ENCODE measurements around the gene PLIN4. TPM values are rescaled to one million over a fixed set of nuclear protein-coding genes. Genes with fewer than 3 reads are reported as not detected.
A peak's percentile ranks its signal among the peaks of the same experiment; 100 is the strongest.

The PLIN4 gene
- total RNA-seq, 1 experiment from 2014 or later: not detected

DNA sequence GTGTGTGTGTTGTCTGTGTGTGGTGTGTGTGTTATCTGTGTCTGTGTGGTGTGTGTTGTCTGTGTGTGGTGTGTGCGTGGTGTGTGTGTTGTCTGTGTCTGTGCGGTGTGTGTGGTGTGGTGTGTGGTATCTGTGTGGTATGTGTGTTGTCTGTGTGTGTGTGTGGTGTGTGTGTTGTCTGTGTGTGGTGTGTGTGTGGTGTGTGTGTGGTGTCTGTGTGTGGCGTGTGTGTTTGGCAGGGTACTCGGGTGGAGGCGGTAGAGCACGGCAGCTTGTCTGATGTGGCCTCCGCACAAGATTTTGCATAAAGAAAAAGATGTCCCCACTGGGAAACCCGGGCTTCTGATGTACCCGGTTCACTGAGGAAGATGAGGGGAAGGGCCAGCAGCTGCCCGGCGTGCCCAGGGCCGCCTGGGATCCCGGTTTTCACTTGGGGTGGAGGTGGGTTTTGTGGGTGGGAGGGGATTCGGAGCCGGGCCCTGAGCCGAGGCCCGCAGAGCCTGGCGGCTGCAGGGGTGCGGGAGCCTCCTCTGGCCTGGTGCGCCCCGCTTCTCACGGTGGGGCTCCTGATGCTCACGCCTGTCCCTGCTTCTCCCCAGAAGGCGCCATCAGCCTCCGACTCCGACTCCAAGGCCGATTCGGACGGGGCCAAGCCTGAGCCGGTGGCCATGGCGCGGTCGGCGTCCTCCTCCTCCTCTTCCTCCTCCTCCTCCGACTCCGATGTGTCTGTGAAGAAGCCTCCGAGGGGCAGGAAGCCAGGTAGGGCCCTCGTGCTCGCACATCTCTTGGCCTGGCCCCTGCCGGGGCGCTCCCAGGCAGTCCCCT lies 25.0 kb downstream of the PLIN4 start:
- Histone ChIP-seq H3K4me3 (no peak overlapping the region), H3K36me3 (no peaks in the 10 kb centered on the region; the same call in 1 of the 2 replicates), H3K27me3 (no peaks in the 10 kb centered on the region), H3K9me3 (no peaks in the 10 kb centered on the region)
- no peak for DNase-seq

DNA sequence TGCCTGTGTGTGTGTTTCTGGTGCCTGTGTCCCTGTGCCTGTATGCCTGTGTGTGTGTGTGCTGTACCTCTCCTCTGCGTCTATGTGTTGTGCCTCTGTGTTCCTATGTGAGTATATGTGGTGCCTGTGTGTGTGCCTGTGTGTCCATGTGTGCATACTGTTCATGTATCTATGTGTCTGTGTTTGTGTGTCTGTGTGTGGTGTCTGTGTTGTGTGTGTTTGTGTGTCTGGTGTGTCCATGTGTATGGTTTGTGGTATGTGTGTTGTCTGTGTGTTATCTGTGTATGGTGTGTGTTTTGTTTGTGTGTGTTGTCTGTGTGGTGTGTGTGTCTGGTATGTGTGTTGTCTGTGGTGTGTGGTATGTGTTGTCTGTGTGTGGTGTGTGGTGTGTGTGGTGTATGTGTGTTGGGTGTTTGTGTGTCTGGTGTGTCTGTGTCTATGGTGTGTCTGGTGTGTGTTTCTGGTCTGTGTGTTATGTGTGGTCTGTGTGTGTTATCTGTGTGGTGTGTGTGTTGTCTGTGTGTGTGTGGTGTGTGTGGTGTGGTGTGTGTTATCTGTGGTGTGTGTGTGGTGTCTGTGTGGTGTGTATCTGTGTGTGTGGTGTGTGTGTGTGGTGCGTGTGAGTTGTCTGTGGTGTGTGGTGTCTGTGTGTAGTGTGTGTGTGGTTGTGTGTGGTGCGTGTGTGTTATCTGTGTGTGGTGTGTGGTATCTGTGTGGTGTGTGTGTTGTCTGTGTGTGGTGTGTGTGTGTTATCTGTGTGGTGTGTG lies 25.8 kb downstream of the PLIN4 start:
- Histone ChIP-seq H3K9me3 (no peaks in the 10 kb centered on the region), H3K27me3 (no peaks in the 10 kb centered on the region), H3K36me3 (no peaks in the 10 kb centered on the region; the same call in 1 of the 2 replicates), H3K4me3 (no peak overlapping the region)
- DNase-seq: no peak

- no peaks in the 10 kb centered on the region; the same call in 1 of the 2 replicates for H3K36me3 ChIP-seq
- no peak for DNase-seq
- H3K9me3 ChIP-seq: no peaks in the 10 kb centered on the region
- H3K4me3 ChIP-seq: no peak overlapping the region
- no peaks in the 10 kb centered on the region for H3K27me3 ChIP-seq
Measured at GRCh38 chr19:4491446-4491845, 26.8 kb downstream of the PLIN4 start.

GRCh38 chr19:4488496-4488895 lies 29.8 kb downstream of the PLIN4 start:
- H3K36me3 ChIP-seq: no peaks in the 10 kb centered on the region; the same call in 1 of the 2 replicates
- DNase-seq: no peak

GRCh38 chr19:4487572-4487971 lies 30.7 kb downstream of the PLIN4 start:
- no peak for DNase-seq
- H3K9me3 ChIP-seq: no peaks in the 10 kb centered on the region
- H3K27me3 ChIP-seq: no peaks in the 10 kb centered on the region
- no peaks in the 10 kb centered on the region; the same call in 1 of the 2 replicates for H3K36me3 ChIP-seq
- H3K4me3 ChIP-seq: no peak overlapping the region

More at GRCh38 chr19:4488496-4488895, 29.8 kb downstream of the PLIN4 start:
- Histone ChIP-seq H3K27me3 (no peaks in the 10 kb centered on the region), H3K9me3 (no peaks in the 10 kb centered on the region), H3K4me3 (no peak overlapping the region)

DNA sequence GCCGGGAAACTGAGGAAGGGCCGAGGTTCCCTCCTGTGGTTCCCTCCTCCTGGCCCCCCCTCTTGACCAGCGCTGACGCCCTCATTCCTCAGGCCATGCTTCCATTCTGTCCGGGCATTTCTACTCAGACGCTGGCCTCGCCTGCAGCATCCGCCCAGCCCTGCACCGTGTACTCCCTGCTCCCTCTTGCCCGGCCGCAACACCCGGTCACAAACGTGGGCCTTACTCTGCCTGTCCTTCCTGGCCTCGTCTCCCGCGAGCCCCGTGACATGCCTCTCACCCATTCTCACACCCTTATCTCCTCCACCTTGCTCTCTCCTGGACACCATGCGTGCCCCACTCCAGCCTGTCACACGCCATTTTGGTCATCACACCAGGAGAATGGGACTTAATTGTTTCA lies 34.9 kb downstream of the PLIN4 start:
- no peak for DNase-seq
- Histone ChIP-seq H3K9me3 (no peaks in the 10 kb centered on the region), H3K36me3 (no peaks in the 10 kb centered on the region), H3K27me3 (no peaks in the 10 kb centered on the region), H3K4me3 (no peak overlapping the region)

DNA sequence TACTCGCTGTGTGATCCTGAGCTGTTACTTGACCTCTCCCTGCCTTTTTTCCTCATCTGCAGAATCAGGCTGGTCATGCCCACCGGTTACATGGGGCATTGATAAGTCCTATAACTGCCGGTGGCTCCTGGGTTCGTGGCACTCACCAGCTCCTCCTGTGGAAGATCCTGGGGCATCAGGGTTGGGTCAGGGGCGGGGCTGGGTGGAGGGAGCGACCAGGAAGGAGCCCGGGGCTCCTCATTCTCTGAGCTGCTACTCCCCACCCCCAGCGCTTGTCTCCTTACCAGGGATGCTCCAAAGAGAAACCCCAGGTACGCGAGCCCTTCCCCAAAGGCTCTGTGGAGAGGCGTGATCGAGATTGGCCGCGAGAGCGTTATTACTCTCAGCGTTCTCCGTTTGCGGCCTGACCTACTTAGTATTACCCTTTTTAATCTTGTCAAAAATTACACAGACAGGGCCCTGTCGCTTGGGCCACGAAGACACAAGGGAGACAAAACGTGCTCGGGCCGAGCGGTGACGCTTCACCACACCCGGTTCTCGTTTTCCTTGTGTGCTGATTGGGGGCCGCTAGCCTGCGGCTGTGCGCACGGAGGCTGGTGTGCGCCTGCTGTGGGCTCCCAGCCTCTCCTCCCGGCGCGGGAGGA lies 35.4 kb downstream of the PLIN4 start:
- H3K27me3 ChIP-seq: no peaks in the 10 kb centered on the region
- no peak overlapping the region for H3K4me3 ChIP-seq
- DNase-seq: no peak
- no peaks in the 10 kb centered on the region for H3K36me3 ChIP-seq
- no peaks in the 10 kb centered on the region for H3K9me3 ChIP-seq

DNA sequence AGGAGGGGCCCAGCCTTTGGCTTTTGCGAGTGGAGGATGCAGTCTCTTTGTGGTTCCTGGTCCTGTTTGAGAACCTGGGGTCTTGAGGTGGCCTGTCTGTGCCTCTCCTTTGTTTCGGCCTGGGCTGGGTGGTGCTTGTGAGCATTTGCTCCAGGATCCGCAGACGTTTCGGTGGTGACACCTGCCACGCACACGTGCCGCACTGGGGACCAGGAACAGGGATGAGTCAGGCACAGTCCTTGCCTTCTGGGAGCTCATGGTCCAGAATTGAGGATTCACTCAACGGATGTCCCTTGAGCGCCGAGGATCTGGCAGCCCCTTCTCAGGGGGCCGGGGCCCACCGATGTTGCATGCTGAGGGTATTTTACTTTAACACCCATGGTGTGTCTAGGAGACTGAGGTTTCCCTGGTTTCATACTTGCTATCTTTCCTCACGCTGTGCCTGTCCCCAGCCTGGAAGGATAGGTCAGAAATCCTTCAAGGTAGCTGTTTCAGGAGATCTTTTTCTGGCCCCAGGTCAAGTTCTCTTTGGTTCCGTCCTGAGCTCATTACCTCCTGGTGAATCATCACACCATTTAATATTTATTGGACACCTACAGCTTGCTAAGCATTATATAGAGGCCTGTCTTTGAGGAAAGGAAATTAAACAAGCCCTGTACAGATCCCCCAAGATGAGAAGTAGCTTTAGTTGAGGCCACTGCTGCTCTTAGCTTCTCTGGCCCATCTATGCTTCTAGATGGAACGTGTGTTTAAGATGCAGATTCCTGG lies 41.1 kb downstream of the PLIN4 start:
- H3K36me3 ChIP-seq: no peaks in the 10 kb centered on the region
- no peaks in the 10 kb centered on the region for H3K9me3 ChIP-seq
- H3K27me3 ChIP-seq: no peaks in the 10 kb centered on the region
- no peak overlapping the region for H3K4me3 ChIP-seq
- no peak for DNase-seq

DNA sequence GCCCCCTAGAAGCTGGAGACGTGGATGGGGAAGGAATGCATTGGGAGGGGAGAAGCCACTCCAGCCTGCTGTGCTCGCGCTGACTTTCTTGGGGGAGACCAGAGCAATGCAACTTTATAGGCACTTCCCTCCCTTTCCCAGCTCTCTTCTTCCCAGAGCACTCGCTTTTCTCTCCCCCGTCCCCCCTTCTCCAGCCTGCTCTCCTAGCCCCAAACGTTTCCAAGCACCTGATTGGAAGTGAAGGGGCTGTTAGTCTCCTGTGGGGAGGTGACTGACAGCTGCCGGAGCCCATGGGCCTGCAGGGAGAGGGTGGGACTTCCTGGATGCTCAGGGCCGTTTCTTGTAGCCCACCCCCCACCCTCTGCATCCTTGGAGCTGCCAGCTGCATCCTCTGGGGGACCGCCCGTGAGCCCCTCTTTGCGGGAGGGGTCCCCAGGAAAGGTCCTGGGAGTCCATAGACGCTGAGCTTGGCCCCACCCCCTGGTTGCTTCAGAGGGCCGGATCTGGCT lies 43.7 kb downstream of the PLIN4 start:
- Histone ChIP-seq H3K27me3 (no peaks in the 10 kb centered on the region), H3K36me3 (no peaks in the 10 kb centered on the region), H3K9me3 (no peaks in the 10 kb centered on the region), H3K4me3 (no peak overlapping the region)
- no peak for DNase-seq

DNA sequence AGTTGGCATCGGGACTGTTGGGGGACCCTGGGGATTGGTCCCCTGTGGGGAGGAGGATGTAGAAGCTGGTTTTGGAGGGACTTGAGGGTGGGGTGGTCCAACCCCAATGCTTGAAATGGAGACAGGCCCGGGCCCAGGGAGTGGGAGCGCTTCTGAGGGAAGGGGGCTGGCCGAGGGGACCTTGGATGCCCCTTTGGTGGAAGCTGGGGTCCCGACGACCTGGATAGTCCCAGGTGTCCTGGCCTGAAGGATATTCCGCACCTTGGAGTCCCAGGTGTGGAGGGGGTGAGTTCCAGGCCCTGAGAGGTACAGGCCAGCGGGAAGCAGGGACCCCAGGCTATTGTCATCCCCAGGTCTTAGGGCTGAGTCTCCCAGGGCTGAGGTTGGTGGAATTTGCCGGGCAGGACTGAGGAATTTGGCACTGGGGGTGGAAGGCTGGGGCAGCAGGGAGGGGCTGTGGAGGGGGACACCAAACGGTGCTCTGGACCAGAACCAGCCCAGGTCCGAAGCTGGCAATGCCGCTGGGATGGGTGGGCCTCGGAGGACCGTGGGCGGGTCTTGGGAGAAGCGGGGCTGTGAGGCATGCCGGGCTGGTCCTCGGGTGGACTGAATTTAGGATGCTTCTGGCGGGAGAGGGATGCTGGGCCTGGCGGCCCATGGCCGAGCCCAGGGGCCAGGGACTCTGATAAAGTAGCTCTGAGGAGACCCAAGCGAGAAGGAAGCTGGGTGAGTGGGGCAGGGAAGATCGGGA lies 44.3 kb downstream of the PLIN4 start:
- Histone ChIP-seq H3K4me3 (no peak overlapping the region), H3K27me3 (no peaks in the 10 kb centered on the region), H3K9me3 (no peaks in the 10 kb centered on the region), H3K36me3 (no peaks in the 10 kb centered on the region)
- DNase-seq: no peak

DNA sequence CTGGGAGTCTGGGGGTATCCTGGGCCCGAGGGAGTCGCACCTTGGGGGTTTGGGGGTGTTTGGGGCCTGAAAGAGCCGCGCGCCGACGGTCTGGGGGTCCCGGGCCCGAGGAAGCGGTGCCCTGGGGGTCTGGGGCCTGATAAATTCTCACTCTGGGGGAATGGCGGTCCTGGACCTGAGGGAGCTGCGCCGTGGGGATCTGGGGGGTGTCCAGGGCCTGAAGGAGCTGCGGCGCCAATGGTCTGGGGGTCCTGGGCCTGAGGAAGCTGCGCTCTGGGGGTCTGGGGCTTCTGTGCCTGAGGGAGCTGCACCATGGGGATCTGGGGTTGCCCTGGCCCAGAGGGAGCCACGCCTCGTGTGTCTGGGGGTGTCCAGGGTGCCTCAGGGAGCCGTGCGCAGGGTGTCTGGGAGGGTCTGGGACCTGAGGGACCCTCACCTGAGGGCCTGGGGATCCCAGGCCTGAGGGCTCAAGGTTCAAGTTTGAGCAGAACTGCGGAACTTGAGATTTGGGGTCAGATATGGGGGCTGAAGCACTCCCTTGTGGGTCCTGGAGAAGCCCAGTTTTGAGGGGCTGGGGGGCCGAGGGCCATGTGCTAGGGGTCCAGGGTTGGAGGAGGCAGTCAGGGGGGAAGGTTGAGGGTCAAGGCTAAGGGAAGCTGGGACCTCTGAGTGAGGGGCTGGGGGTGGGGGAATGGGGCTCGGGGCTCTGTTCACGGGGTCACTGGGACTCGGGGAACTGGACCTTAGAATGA lies 45.1 kb downstream of the PLIN4 start:
- Histone ChIP-seq H3K27me3 (no peaks in the 10 kb centered on the region), H3K36me3 (no peaks in the 10 kb centered on the region), H3K9me3 (no peaks in the 10 kb centered on the region), H3K4me3 (peak overlapping the region; percentile 62)
- DNase-seq: no peak

DNA sequence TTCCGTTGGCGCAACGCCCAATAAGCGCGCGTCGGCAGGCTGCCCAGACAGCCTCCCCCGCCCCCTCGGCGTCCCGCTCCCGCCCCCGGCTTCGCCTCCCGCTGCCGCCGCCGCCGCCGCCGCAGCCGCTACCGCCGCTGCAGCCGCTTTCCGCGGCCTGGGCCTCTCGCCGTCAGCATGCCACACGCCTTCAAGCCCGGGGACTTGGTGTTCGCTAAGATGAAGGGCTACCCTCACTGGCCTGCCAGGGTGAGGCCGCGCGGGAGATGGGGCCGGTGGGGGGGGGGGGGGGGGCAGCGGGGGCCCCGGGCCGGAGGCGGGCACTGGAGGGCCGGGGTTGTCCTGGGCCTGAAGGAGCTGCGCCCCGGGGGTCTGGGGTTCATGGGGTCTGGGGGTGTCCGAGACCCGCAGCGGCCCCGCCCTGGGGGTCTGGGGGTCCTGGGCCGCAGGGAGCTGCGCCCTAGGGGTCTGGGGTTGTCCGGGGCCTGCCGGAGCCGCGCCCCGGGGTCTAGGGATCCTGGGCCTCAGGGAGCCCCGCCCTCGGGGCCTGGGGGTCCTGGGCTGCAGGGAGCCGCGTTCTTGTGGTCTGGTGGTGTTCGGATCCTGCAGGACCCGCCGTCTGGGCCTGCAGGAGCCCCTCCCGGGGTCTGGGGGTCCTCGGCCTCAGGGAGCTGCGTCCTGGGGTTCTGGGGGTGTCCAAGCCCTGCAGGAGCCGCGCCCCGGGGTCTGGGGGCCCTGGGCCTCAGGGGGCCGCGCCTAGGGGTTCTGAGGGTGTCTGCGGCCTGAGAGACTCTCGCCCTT lies 45.9 kb downstream of the PLIN4 start, which contains the start of gene HDGFL2:
TSS of gene HDGFL2 (plus strand) at position 124 of the 801 bp plus-strand sequence. CDS start at position 178, 54 bp downstream.
- H3K36me3 ChIP-seq: no peaks in the 10 kb centered on the region
- no peaks in the 10 kb centered on the region for H3K9me3 ChIP-seq
- peak within 1 kb of the TSS; percentile 62 for H3K4me3 ChIP-seq
- no peaks in the 10 kb centered on the region for H3K27me3 ChIP-seq
- DNase-seq: no peak

- Histone ChIP-seq H3K27me3 (no peaks in the 10 kb centered on the region), H3K9me3 (no peaks in the 10 kb centered on the region), H3K4me3 (peak overlapping the region; percentile 58), H3K36me3 (no peaks in the 10 kb centered on the region)
- DNase-seq: peak; percentile 97
Measured at GRCh38 chr19:4471403-4472173, 46.7 kb downstream of the PLIN4 start.

- H3K36me3 ChIP-seq: no peaks in the 10 kb centered on the region
- DNase-seq: no peak
- H3K4me3 ChIP-seq: no peak overlapping the region
- H3K27me3 ChIP-seq: no peaks in the 10 kb centered on the region
- H3K9me3 ChIP-seq: no peaks in the 10 kb centered on the region
Measured at GRCh38 chr19:4467835-4468234, 50.5 kb downstream of the PLIN4 start.
